HEK293 (cell line): ENCODE measurements around the gene CNNM1.

Source experiments
- CTCF ChIA-PET: fragments of 350-600 bp; formaldehyde crosslinking; extraction: SDS; loops from one replicate; lab custom pipeline; 2021; ENCODE audit warnings: antibody characterized with exemption; lab: Yijun Ruan, JAX
- POLR2A ChIA-PET: fragments of 300-600 bp; formaldehyde crosslinking; extraction: SDS; loops from one replicate; lab custom pipeline; 2020; ENCODE audit warnings: antibody characterized with exemption, inconsistent platforms; lab: Yijun Ruan, JAX
- H3K27ac ChIP-seq: fragments of 200-500 bp; sonication (Bioruptor generic); 2 replicates; pipeline ENCODE4 v1.5.1; 2014; ENCODE audit warnings: low read depth, low read length, control low read depth, inconsistent platforms; ENCODE audit errors: extremely low read depth
- H3K36me3 ChIP-seq, 2 experiments: fragments of 200-500 bp in 1 of 2; sonication (Bioruptor generic) in 1 of 2; 1 replicate in 1 of 2; 2 replicates in 1 of 2; pipeline ENCODE4 v1.5.1; 2014 to 2017; ENCODE audit warnings: inconsistent platforms in 2 of 2, low read length in 2 of 2; ENCODE audit not compliant: control insufficient read depth in 2 of 2, insufficient read depth in 1 of 2
- H3K4me1 ChIP-seq: fragments of 200-500 bp; sonication (Bioruptor generic); 2 replicates; pipeline ENCODE4 v1.5.1; 2014; ENCODE audit warnings: mild to moderate bottlenecking, low read length, inconsistent platforms; ENCODE audit not compliant: control insufficient read depth, insufficient read depth
- H3K4me3 ChIP-seq: 2 replicates; pipeline ENCODE4 v1.5.1; 2011; ENCODE audit warnings: low read depth, mild to moderate bottlenecking, control low read depth, low read length, moderate library complexity
- H3K9me3 ChIP-seq: fragments of 200-500 bp; sonication (Bioruptor generic); 2 replicates; pipeline ENCODE4 v1.5.1; 2014; ENCODE audit warnings: low read depth, low read length, inconsistent platforms; ENCODE audit not compliant: control insufficient read depth, insufficient read depth
- BCL11A ChIP-seq: fragments of 450-650 bp; formaldehyde crosslinking; IDR thresholded peaks from 2 replicates; pipeline ENCODE4 v1.5.1; 2016; ENCODE audit warnings: low read depth, missing biosample characterization, missing genetic modification characterization
- KLF1 ChIP-seq: fragments of 450-650 bp; formaldehyde crosslinking; IDR thresholded peaks from 2 replicates; pipeline ENCODE4 v1.5.1; 2016; ENCODE audit warnings: missing biosample characterization, missing genetic modification characterization
- SP2 ChIP-seq: fragments of 450-650 bp; formaldehyde crosslinking; IDR thresholded peaks from 2 replicates; pipeline ENCODE4 v1.5.1; 2016; ENCODE audit warnings: missing biosample characterization, missing genetic modification characterization
- SP7 ChIP-seq: fragments of 450-650 bp; formaldehyde crosslinking; IDR thresholded peaks from 2 replicates; pipeline ENCODE4 v1.5.1; 2016; ENCODE audit warnings: missing biosample characterization, missing genetic modification characterization
- WT1 ChIP-seq: fragments of 450-650 bp; formaldehyde crosslinking; IDR thresholded peaks from 2 replicates; pipeline ENCODE4 v1.5.1; 2016; ENCODE audit warnings: missing biosample characterization, missing genetic modification characterization
- YY2 ChIP-seq: fragments of 450-650 bp; formaldehyde crosslinking; IDR thresholded peaks from 2 replicates; pipeline ENCODE4 v1.5.1; 2016; ENCODE audit warnings: missing biosample characterization, missing genetic modification characterization
- ZNF140 ChIP-seq: fragments of 450-650 bp; formaldehyde crosslinking; IDR thresholded peaks from 2 replicates; pipeline ENCODE4 v1.5.1; 2016; ENCODE audit warnings: missing biosample characterization, missing genetic modification characterization
- ZNF169 ChIP-seq: fragments of 450-650 bp; formaldehyde crosslinking; IDR thresholded peaks from 2 replicates; pipeline ENCODE4 v1.5.1; 2016; ENCODE audit warnings: missing biosample characterization, missing genetic modification characterization
- ZNF214 ChIP-seq: fragments of 450-650 bp; formaldehyde crosslinking; IDR thresholded peaks from 2 replicates; pipeline ENCODE4 v1.5.1; 2017; ENCODE audit warnings: missing biosample characterization, mild to moderate bottlenecking, missing genetic modification characterization, borderline replicate concordance
- ZNF335 ChIP-seq: fragments of 450-650 bp; formaldehyde crosslinking; conservative IDR thresholded peaks from 2 replicates; pipeline ENCODE4 v1.5.1; 2016; ENCODE audit warnings: missing biosample characterization, missing genetic modification characterization
- ZNF394 ChIP-seq: fragments of 450-650 bp; formaldehyde crosslinking; IDR thresholded peaks from 2 replicates; pipeline ENCODE4 v1.5.1; 2016; ENCODE audit warnings: missing biosample characterization, missing genetic modification characterization, mild to moderate bottlenecking, moderate library complexity, borderline replicate concordance
- ZNF48 ChIP-seq: fragments of 450-650 bp; formaldehyde crosslinking; IDR thresholded peaks from 2 replicates; pipeline ENCODE4 v1.5.1; 2016; ENCODE audit warnings: missing biosample characterization, missing genetic modification characterization
- ZNF600 ChIP-seq: fragments of 450-650 bp; formaldehyde crosslinking; IDR thresholded peaks from 2 replicates; pipeline ENCODE4 v1.5.1; 2016; ENCODE audit warnings: missing biosample characterization, missing genetic modification characterization
- ZNF624 ChIP-seq: fragments of 450-650 bp; formaldehyde crosslinking; IDR thresholded peaks from 2 replicates; pipeline ENCODE4 v1.5.1; 2017; ENCODE audit warnings: missing biosample characterization, missing genetic modification characterization
- ZNF777 ChIP-seq: fragments of 450-650 bp; formaldehyde crosslinking; IDR thresholded peaks from 2 replicates; pipeline ENCODE4 v1.5.1; 2017; ENCODE audit warnings: missing biosample characterization, missing genetic modification characterization, borderline replicate concordance
- TF ChIP-seq, protein P1 (sequence below): fragments of 450-650 bp; formaldehyde crosslinking; IDR thresholded peaks from 2 replicates; pipeline ENCODE4 v1.5.1; 2016; ENCODE audit warnings: missing biosample characterization, missing genetic modification characterization
- TF ChIP-seq, protein P2 (sequence below): fragments of 450-650 bp; formaldehyde crosslinking; IDR thresholded peaks from 2 replicates; pipeline ENCODE4 v1.5.1; 2016; ENCODE audit warnings: missing biosample characterization, missing genetic modification characterization
- TF ChIP-seq, protein P3 (sequence below): fragments of 450-650 bp; formaldehyde crosslinking; conservative IDR thresholded peaks from 2 replicates; pipeline ENCODE4 v1.5.1; 2016; ENCODE audit warnings: low read depth, missing biosample characterization, missing genetic modification characterization
- TF ChIP-seq, protein P4 (sequence below): fragments of 450-650 bp; formaldehyde crosslinking; IDR thresholded peaks from 2 replicates; pipeline ENCODE4 v1.5.1; 2016; ENCODE audit warnings: missing biosample characterization, missing genetic modification characterization
- TF ChIP-seq, protein P5 (sequence below): fragments of 450-650 bp; formaldehyde crosslinking; IDR thresholded peaks from 2 replicates; pipeline ENCODE4 v1.5.1; 2016; ENCODE audit warnings: missing biosample characterization, missing genetic modification characterization
- TF ChIP-seq, protein P6 (sequence below): fragments of 450-650 bp; formaldehyde crosslinking; IDR thresholded peaks from 2 replicates; pipeline ENCODE4 v1.5.1; 2016; ENCODE audit warnings: missing biosample characterization, missing genetic modification characterization

Gene CNNM1

DNA sequence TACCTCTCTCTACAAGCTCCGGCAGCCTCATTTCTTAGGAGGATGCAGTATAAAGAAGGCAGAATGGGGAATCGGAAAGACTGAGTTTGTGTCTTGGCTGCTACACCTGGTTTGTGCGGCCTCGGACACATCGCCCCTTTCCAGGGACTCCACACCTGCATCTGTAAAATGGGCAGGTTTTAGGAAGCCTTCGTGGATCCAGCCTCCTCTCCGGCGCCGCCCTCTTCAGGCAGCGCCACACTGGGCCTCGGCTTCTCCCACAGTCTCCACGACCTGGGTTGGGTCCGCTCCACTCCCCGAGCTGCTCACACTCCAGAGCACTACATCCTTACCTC, 100.9 kb downstream of the CNNM1 start (continued):
- TF ChIP-seq ZNF600 (tag by site-specific recombination): peak; percentile 30; the same call in 1 of the 2 replicates
- peak; percentile 18; the same call in 1 of the 2 replicates for TF ChIP-seq ZNF394 (tag by site-specific recombination)
- TF ChIP-seq, protein P1, sequence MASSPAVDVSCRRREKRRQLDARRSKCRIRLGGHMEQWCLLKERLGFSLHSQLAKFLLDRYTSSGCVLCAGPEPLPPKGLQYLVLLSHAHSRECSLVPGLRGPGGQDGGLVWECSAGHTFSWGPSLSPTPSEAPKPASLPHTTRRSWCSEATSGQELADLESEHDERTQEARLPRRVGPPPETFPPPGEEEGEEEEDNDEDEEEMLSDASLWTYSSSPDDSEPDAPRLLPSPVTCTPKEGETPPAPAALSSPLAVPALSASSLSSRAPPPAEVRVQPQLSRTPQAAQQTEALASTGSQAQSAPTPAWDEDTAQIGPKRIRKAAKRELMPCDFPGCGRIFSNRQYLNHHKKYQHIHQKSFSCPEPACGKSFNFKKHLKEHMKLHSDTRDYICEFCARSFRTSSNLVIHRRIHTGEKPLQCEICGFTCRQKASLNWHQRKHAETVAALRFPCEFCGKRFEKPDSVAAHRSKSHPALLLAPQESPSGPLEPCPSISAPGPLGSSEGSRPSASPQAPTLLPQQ (tag by site-specific recombination): peak; percentile 24; the same call in 1 of the 2 replicates
- 0 out of 2 replicates have a peak, but pooled peaks have one; percentile 9 for TF ChIP-seq KLF1
- no peak for TF ChIP-seq ZNF335 (tag by site-specific recombination)
- 0 out of 2 replicates have a peak, but pooled peaks have one; percentile 26 for TF ChIP-seq SP7 (tag by site-specific recombination)
- TF ChIP-seq SP2 (tag by site-specific recombination): no peak

DNA sequence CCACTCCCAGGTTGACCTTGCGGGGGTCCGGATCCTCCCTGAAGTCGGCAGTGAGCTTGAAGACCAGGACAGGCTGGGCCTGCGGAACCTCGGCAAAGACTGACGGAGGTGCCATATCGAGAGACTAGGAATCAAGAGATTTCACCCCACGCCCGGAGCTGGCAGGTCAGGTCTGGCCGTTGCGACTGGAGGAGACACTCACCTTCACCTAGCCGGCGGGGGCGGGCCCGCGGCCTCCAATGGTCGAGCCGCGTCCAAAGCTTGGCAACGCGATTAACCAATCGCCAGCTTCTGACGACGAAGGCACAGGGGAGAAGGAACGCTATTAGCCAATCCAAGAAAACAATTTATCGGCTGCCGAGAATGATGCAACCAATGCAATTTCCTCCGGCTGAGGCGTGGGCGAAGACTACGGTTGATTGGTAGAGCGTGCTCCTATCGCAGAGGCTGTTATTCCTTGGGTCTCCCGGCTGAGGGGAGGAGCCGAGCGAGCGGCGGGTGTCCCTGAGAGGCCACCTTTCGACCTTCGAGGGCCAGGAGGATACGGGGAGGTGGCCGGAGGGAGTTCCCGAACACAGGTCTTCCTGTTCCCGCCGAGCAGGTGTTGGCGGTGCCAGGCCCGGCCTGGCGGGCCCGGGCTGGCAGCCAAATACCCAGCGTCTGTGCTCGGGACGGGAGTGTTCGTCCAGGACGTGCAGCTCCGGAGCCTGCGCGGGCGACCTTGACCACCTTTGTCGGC, 101.5 kb downstream of the CNNM1 start, which contains the start of gene GOT1:
Gene GOT1, minus strand, starts transcription at position 174 of the 739 bp plus-strand sequence. Its CDS starts 59 bp downstream, at position 115.
- ChIA-PET POLR2A (interaction anchor here (0.5 to 2.1 kb wide), 24 partner anchors 9 to 826 kb away, joined by 3 to 20 read pairs (median 4); partner anchors contain the start of genes CNNM1, COX15, CUTC and ENTPD7), CTCF (interaction anchor here (0.7 to 2.2 kb wide), 5 partner anchors 19 to 182 kb away, joined by 3 to 7 read pairs (median 4); no protein-coding TSS in a partner anchor)
- Histone ChIP-seq H3K27ac (peak within 1 kb of the TSS; percentile 69), H3K36me3 (peaks cover 0 to 21% of the 10 kb centered on the region in 2 experiments; a peak in 1 of 3 replicates), H3K9me3 (no peaks in the 10 kb centered on the region), H3K4me1 (peaks cover 9% of the 10 kb centered on the region; the same call in 1 of the 2 replicates), H3K4me3 (peak within 1 kb of the TSS; percentile 87)
- peak; percentile 87 for TF ChIP-seq BCL11A
- TF ChIP-seq, protein P2, sequence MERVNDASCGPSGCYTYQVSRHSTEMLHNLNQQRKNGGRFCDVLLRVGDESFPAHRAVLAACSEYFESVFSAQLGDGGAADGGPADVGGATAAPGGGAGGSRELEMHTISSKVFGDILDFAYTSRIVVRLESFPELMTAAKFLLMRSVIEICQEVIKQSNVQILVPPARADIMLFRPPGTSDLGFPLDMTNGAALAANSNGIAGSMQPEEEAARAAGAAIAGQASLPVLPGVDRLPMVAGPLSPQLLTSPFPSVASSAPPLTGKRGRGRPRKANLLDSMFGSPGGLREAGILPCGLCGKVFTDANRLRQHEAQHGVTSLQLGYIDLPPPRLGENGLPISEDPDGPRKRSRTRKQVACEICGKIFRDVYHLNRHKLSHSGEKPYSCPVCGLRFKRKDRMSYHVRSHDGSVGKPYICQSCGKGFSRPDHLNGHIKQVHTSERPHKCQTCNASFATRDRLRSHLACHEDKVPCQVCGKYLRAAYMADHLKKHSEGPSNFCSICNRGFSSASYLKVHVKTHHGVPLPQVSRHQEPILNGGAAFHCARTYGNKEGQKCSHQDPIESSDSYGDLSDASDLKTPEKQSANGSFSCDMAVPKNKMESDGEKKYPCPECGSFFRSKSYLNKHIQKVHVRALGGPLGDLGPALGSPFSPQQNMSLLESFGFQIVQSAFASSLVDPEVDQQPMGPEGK (tag by site-specific recombination): peak; percentile 50
- TF ChIP-seq YY2 (tag by site-specific recombination): no peak
- no peak for TF ChIP-seq ZNF140
- TF ChIP-seq ZNF777 (tag by site-specific recombination): 0 out of 2 replicates have a peak, but pooled peaks have one; percentile 37
- TF ChIP-seq ZNF214 (tag by site-specific recombination): no peak
- TF ChIP-seq, protein P3, sequence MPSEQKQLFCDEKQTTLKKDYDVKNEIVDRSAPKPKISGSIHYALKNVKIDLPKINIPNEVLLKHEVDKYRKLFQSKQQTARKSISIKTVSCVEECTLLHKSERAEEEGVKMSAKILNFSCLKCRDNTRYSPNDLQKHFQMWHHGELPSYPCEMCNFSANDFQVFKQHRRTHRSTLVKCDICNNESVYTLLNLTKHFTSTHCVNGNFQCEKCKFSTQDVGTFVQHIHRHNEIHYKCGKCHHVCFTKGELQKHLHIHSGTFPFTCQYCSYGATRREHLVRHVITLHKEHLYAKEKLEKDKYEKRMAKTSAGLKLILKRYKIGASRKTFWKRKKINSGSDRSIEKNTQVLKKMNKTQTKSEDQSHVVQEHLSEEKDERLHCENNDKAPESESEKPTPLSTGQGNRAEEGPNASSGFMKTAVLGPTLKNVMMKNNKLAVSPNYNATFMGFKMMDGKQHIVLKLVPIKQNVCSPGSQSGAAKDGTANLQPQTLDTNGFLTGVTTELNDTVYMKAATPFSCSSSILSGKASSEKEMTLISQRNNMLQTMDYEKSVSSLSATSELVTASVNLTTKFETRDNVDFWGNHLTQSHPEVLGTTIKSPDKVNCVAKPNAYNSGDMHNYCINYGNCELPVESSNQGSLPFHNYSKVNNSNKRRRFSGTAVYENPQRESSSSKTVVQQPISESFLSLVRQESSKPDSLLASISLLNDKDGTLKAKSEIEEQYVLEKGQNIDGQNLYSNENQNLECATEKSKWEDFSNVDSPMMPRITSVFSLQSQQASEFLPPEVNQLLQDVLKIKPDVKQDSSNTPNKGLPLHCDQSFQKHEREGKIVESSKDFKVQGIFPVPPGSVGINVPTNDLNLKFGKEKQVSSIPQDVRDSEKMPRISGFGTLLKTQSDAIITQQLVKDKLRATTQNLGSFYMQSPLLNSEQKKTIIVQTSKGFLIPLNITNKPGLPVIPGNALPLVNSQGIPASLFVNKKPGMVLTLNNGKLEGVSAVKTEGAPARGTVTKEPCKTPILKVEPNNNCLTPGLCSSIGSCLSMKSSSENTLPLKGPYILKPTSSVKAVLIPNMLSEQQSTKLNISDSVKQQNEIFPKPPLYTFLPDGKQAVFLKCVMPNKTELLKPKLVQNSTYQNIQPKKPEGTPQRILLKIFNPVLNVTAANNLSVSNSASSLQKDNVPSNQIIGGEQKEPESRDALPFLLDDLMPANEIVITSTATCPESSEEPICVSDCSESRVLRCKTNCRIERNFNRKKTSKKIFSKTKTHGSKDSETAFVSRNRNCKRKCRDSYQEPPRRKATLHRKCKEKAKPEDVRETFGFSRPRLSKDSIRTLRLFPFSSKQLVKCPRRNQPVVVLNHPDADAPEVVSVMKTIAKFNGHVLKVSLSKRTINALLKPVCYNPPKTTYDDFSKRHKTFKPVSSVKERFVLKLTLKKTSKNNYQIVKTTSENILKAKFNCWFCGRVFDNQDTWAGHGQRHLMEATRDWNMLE (tag by site-specific recombination): 0 out of 2 replicates have a peak, but pooled peaks have one; percentile 26
- TF ChIP-seq ZNF48: no peak
- TF ChIP-seq, protein P4, sequence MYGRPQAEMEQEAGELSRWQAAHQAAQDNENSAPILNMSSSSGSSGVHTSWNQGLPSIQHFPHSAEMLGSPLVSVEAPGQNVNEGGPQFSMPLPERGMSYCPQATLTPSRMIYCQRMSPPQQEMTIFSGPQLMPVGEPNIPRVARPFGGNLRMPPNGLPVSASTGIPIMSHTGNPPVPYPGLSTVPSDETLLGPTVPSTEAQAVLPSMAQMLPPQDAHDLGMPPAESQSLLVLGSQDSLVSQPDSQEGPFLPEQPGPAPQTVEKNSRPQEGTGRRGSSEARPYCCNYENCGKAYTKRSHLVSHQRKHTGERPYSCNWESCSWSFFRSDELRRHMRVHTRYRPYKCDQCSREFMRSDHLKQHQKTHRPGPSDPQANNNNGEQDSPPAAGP: no peak
- TF ChIP-seq, protein P5, sequence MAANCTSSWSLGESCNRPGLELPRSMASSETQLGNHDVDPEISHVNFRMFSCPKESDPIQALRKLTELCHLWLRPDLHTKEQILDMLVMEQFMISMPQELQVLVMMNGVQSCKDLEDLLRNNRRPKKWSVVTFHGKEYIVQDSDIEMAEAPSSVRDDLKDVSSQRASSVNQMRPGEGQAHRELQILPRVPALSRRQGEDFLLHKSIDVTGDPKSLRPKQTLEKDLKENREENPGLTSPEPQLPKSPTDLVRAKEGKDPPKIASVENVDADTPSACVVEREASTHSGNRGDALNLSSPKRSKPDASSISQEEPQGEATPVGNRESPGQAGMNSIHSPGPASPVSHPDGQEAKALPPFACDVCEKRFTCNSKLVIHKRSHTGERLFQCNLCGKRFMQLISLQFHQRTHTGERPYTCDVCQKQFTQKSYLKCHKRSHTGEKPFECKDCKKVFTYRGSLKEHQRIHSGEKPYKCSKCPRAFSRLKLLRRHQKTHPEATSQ (tag by site-specific recombination): peak; percentile 39; the same call in 1 of the 2 replicates
- TF ChIP-seq ZNF169 (tag by site-specific recombination): no peak
- peak; percentile 67 for TF ChIP-seq WT1
- TF ChIP-seq, protein P6, sequence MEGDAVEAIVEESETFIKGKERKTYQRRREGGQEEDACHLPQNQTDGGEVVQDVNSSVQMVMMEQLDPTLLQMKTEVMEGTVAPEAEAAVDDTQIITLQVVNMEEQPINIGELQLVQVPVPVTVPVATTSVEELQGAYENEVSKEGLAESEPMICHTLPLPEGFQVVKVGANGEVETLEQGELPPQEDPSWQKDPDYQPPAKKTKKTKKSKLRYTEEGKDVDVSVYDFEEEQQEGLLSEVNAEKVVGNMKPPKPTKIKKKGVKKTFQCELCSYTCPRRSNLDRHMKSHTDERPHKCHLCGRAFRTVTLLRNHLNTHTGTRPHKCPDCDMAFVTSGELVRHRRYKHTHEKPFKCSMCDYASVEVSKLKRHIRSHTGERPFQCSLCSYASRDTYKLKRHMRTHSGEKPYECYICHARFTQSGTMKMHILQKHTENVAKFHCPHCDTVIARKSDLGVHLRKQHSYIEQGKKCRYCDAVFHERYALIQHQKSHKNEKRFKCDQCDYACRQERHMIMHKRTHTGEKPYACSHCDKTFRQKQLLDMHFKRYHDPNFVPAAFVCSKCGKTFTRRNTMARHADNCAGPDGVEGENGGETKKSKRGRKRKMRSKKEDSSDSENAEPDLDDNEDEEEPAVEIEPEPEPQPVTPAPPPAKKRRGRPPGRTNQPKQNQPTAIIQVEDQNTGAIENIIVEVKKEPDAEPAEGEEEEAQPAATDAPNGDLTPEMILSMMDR (tag by site-specific recombination): no peak; the same call in 1 of the 2 replicates
- TF ChIP-seq ZNF624: no peak
